ENCODE results near the gene TLR10.

TLR10 gene

GRCh38 chr4:38723114-38723513 lies 59.7 kb downstream of the TLR10 start:
- DNase-seq = no peak
